NCI-H187 treated with DMSO at 0.1 percent for 48 hours (cell line): Measurements from ENCODE around the gene CORO1C.
"Not testable (repeated sequence)": the region's sequence is repeated elsewhere in the genome, so short reads cannot be mapped to it uniquely, and the experiment has no call there.

ENCODE experiments used
- DNase-seq: peaks from one replicate; lab custom pipeline; 2025; lab: John Stamatoyannopoulos, UW

The CORO1C gene

GRCh38 chr12:108753976-108754375 is 22.7 kb upstream of the CORO1C start:
- DNase-seq: no peak

- no peak for DNase-seq
Observed at GRCh38 chr12:108752387-108752786, 21.1 kb upstream of the CORO1C start.

GRCh38 chr12:108751821-108752220 is 20.5 kb upstream of the CORO1C start:
- no peak for DNase-seq

GRCh38 chr12:108751003-108751402 is 19.7 kb upstream of the CORO1C start:
- DNase-seq: not testable (repeated sequence)

GRCh38 chr12:108750526-108750925 is 19.2 kb upstream of the CORO1C start:
- no peak for DNase-seq

- no peak for DNase-seq
Observed at GRCh38 chr12:108747563-108747962, 16.2 kb upstream of the CORO1C start.

- no peak for DNase-seq
Observed at GRCh38 chr12:108745641-108746040, 14.3 kb upstream of the CORO1C start.

- DNase-seq: no peak
Observed at GRCh38 chr12:108744021-108744897, 12.9 kb upstream of the CORO1C start.

- no peak for DNase-seq
Observed at GRCh38 chr12:108738170-108738569, 6.9 kb upstream of the CORO1C start.

- no peak for DNase-seq
Observed at GRCh38 chr12:108735855-108736254, 4.5 kb upstream of the CORO1C start.

- DNase-seq: no peak
Observed at GRCh38 chr12:108734200-108734906, 3.0 kb upstream of the CORO1C start.

GRCh38 chr12:108733230-108733531 is 1.9 kb upstream of the CORO1C start:
- DNase-seq: not testable (repeated sequence)

- no peak for DNase-seq
Observed at GRCh38 chr12:108732489-108733229, 1.3 kb upstream of the CORO1C start.

GRCh38 chr12:108731866-108732461 is 646 bp upstream of the CORO1C start:
- DNase-seq: peak; percentile 98

GRCh38 chr12:108730365-108731104 is 783 bp downstream of the CORO1C start:
- DNase-seq: peak; percentile 15

GRCh38 chr12:108729612-108730364 is 1.5 kb downstream of the CORO1C start:
- DNase-seq: peak; percentile 30

- DNase-seq: no peak
Observed at GRCh38 chr12:108728820-108729611, 2.3 kb downstream of the CORO1C start.

GRCh38 chr12:108727868-108728735 is 3.2 kb downstream of the CORO1C start:
- DNase-seq: no peak

- no peak for DNase-seq
Observed at GRCh38 chr12:108727161-108727560, 4.2 kb downstream of the CORO1C start.
